Fibroblast of skin of back (primary cell): ENCODE measurements around the gene THSD4. TPM values are rescaled to one million over a fixed set of nuclear protein-coding genes. Genes with fewer than 3 reads are reported as not detected.

Source experiments
- DNase-seq: peaks from one replicate; pipeline ENCODE4 v3.0.0-alpha.2; 2013
- polyA plus RNA-seq, 2 experiments: library from polyadenylated mRNA; unstranded; fragments of 120-200 nt; gene quantifications; one replicate each; pipeline ENCODE4 v1.2.1, GENCODE V29; 2013; ENCODE audit not compliant: insufficient read length in 2 of 2

THSD4 gene
- 11.0 TPM for polyA plus RNA-seq (2013, experiment 1 of 2; ENCODE audit: insufficient read length)
- 9.2 TPM for polyA plus RNA-seq (2013, experiment 2 of 2; ENCODE audit: insufficient read length)

DNA sequence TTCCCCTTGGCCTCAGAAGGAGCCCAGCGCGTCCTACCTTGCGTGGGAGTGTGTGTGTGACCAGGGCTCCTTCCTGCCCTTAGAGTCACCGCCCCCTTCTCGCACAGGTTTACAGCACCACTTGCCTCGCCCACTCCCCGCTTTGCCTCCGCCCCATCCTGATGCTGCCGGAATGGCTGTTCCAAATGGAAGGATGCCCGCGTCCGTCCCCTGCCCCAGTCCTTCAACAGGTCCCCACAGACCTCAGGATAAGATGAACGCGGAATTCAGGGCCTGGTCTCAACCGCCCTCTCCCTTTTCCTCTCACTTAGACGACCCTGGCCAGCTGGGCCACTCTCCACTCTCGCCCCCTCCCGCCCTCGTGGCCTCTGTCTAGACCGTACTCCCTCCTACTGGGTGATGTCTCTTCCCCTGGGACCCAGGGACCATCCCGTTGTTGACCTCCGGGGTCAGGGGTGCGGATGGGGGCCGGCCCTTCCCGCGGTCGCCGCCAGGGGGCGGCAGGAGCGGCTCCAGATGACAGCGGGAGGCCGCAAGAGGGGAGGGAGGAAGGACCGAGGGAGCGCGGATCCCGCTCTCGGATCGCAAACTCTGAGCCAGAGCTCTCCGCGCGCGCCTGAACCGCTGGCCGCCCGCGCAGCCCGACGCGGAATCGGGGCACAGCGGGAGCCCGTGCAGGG, at the start of gene THSD4:
Gene THSD4, plus strand, starts transcription at position 585 of the 680 bp plus-strand sequence.
- DNase-seq: peak; percentile 76

DNA sequence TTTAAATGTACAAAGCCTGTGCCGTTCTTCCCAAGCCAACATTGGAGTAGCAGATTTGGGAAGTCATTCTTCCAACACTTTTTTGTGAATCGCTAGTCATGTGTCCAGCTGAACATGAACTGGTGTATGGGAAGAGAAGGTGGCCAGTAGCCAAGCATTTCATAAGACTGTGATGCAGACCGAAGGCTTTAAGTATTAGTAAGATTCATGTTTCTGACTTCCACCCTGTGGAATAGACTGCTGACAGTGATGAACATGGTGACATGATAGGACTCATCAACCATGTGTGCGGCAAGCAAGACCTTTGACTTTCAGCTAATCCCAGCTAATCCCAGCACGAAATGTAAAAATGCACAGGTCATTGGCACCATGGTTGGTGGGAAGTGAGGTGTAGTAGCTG, 48.3 kb upstream of the THSD4 start:
- no peak for DNase-seq

DNA sequence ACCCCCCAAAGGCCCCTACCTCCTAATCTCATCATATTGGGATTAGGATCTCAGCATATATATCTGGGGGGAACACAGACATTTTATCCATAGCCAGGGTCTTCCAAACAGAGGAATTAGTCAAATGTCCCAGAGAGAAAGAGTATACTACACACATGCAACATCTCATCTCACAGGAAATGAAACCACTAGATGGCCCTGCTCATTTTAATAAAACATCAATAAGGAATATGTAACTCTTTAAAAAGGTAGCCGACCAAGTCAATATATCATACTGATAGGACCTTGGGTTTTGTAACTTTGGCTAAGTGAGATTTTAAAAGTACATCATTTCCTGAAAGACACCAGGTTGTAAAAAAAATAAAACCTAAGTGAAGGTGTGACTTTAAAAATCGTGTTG, 45.6 kb upstream of the THSD4 start:
- no peak for DNase-seq

DNA sequence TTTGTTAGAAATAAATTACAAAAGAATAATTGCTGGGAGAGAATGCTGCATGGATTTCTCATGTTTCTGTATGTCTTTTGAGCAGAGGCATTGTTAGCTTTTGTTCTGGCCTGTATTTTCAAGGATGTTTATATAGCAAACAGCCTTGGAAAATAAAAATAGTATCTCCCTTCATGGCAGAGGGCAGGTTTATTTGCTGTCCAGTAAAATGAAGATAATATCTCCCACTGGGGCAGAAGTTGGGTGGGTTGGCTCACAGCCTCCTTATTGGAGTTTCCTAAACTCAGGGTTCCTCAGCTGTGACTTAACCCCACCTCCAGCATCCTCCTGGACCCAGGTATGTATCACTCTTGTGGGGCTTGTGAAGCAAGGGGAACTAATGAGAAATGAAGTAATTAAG, 43.7 kb upstream of the THSD4 start:
- DNase-seq: no peak

DNA sequence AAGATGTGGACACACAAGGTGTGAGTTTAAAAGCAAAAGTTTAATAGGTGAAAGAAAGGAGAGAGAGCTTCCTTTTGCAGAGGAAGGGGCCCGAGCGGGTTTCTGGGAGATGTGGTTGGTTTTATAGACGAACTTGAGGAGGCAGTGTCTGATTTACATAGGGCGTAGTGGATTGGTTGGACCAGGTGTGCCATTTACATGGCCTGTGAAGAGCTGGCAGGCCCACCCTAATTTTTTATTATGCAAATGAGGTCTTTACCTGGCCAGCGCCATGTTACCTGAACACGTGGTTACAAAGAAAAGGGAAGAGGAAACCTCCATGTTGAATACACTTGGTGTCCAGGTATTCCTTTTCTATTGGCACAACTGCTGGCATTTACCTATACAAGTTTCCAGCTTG, 42.8 kb upstream of the THSD4 start:
- no peak for DNase-seq

DNA sequence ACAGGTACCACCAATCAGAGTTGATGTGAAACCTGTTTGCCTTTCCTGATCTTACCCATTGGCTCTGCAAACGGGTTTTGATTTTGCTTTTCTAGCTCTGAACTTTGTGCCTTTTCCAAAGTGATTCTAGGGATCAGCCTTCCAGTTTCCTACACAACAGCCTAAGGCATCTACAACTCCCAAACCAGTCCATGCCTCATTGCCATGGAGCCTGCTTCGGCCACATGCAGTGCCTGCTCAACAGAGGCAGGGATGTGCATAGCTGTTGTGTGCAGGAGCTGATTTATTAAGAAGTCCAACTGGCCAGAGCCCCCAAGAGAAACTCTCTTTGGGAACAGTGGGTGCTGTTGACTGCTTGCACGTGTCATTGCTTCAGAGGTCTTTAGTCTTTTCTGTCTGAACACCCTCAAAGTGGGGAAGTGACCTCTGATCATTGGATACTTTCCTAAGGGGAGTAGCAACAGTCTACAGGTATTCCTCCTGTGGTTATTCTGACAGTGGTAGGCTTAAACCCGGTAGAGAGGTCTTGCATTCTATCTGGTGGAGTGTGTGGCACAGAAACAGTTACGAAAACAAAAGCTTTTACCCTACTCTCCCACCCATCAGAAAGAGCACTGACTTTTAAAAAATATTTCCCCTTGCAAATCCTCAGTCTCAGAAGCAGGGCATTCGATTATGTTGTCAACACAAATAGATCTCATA, 36.6 kb upstream of the THSD4 start:
- no peak for DNase-seq

DNA sequence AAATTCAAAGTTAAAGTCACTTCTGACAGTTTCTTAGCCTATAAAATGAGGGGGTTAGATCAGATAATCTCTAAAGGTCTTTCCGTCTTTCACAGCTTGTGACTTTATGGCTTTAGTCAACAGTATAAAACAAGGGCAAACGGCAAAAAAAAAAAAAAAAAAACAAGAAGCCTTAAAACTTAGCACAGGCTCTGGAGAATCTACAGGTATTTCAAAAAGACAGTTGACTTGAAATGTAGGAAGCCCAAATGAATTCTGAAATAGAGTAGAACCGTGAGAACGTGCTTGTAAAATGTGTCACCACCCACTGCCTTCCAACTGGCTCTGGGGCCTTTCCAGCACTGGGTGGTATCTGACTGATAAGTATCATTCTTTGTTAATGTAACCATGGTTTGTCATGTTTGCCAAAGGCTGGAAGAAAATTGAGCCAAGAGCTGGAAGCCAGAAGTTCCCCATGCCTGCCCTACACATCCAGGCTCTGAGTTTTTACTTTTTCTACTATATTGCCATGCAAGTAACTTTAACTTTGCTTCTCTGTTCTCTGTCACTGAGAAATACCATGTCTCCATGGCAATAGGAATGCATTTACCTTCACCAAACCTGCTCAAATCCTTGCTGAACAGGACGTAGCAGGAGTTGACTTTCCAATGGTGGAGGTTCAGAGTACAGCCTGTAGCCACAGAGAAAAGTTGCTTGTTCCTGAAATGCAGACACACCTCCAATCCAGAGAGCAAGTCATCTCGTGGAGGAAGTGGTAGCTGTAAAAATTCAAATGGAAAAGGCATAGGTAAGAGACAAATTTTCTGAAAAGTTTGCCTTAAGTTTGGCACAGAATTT, 35.8 kb upstream of the THSD4 start:
- peak; percentile 75 for DNase-seq

DNA sequence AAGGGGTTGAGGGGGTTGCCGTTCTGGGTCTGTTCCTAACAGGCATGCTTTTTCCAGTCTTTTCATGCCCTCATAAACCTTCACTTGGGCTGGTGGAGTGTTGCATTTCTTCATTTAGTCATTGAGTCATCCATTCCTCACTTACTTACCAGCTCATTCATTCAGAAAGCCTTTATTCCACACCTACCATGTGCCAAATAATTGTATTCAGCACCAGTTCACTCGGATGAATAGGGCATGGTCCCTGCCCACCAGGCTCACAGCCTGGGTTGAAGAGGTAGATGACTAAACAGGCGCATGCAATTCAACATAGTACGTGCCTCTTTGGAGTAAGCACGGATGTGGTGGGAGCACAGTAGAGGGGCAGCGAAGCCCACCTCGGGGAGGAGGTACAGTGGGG, 35.1 kb upstream of the THSD4 start:
- no peak for DNase-seq

DNA sequence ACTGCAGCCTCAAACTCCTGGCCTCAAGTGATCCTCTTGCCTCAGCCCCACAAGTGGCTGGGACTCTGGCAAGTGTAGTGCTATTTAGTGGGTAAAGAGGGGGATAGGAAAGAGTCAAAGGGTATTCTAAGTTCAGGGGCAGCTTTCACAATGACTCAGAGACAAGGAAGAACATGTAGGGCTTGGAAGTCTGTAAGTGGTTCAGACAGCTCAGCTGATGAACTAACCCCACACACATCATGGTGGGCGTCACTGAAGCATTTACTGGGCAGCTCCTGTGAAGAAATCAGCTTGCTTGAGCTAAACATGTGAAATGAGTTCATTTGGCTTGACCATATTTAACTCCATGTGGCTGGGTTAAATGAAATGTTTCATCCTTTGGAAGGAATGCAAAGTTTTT, 34.6 kb upstream of the THSD4 start:
- DNase-seq: peak; percentile 48

DNA sequence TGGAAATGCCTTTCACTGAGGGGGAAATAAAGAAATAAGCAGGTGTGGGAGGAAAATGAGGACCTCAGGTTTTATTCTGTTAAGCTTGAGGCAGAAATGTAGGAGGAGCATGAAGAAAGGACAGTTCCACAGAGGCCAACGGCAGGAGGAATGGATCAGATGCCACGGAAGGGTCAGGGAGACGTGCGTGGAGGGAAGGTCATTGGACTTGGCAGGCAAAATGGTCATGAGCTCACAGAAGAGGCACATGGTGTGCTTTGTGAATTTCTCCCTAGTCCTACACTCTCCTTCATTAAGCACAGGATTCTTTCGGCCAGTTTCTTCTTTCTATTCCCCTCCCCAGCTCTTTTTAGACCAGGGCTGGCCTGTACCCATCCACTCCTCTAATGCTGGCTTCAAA, 32.5 kb upstream of the THSD4 start:
- no peak for DNase-seq

DNA sequence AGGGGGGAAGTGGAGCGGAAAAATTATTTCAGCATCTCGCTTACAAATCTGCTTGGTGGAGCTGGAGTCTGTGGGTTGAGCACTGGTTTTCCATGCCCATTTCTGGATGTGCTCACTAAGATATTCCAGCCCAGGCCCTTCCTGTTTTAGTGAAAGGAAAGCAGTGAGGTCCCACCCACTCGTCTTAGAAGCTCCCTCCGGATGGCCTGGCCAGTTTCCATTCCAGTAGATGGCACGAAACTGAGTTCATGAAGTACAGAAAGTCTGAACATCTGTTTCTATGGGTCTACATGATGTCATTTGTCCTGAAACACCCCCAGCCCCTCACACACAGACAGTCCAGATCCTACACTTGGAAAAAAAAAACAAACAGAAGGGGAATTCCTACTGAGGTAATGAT, 31.9 kb upstream of the THSD4 start:
- DNase-seq: peak; percentile 53

DNA sequence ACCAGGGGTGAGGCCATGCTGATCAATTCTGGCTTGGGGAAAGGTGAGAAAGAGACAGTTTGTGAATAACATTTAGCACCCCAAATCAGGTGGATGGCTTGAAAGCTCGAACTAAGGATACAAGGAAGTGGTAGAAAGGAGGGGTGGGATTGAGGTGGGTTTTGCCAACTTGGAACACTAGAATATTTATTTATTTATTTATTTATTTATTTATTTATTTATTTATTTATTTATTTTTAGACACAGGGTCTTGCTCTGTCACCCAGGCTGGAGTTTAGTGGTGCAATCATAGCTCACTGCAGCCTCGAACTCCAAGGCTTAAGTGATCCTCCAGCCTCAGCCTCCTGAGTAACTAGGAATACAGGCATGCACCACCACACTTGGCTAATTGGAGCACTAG, 31.0 kb upstream of the THSD4 start:
- no peak for DNase-seq

DNA sequence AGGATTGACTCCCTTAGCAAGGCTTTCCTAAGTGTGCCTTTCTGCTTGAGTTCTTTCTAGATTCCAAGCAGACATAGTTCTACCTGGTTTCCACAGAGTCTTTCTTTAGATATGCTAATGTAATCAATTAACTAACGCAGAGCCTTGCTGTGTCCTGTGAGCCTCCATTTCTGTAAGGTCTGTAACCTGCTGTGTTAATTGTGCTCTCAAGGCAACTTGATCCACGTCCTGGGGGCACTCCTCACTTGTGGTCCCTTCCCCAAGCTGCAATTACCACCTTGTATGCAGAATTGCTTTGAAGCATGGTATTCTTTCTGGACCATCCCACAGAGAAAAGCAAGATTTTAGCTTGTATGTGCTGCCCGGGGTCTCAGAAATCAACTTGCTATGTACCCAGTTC, 29.5 kb upstream of the THSD4 start:
- DNase-seq: no peak

DNA sequence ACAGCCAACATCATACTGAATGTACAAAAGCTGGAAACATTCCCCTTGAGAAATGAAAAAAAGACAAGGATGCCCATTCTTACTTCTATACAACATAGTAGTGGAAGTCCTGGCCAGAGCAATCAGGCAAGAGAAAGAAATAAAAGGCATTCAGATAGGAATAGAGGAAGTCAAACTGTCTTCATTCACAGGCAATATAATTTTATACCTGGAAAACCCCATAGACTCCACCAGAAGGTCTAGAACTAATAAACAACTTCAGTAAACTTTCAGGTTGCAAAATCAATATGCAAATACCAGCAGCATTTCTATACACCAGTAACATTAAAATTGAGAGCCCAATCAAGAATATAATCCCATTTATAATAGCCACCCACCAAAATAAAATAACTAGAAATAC, 27.1 kb upstream of the THSD4 start:
- no peak for DNase-seq

DNA sequence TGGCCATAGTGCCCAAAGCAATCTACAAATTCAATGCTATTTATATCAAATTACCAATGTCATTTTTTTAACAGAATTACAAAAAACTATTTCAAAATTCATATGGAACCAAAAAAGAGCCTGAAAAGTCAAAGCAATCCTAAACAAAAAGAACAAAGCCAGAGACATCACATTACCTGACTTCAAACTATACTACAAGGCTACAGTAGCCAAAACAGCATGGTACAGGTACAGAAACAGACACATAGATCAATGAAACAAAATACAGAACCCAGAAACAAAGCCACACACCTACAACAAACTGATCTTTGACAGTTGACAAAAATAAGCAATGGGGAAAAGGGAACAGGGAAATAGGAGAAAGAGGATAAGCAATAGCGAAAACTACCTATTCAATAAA, 26.6 kb upstream of the THSD4 start:
- DNase-seq: no peak

DNA sequence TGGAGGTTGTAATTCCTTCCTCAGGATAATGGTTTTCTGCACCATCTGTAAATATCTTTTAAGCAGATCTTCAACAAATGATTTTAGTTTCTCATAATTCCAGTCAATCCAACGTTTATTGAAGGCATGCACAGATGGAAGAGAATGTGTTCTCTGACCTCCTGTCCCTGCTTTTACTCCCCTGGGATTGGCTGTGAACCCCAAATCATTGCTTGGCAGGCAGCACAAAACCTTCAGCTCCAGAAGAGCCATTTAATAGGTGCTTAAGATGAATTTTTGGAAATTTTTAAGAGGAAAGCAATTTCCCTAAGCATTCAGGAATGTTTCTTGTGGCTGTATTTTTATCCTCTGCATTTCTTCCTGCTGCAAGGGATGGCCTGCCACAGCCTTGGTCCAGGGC, 25.5 kb upstream of the THSD4 start:
- no peak for DNase-seq

DNA sequence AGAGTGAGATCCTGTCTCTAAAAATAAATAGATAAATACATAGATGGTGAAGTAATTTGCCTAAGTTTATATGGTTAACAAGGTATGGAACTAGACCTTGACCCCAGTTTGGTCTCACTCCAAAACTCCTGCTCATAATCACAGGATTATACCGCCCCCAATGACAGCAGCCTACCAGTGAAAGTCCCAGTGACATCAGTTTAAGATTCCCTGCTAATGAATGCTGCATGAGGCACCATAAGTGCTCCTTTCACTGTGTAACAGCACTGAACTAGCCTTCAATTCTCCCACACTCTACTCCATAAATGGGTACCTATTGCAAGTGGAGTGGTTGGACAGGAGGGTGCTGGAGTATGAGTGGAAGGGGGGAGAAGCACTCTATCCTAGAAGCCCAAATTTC, 23.7 kb upstream of the THSD4 start:
- DNase-seq: no peak

DNA sequence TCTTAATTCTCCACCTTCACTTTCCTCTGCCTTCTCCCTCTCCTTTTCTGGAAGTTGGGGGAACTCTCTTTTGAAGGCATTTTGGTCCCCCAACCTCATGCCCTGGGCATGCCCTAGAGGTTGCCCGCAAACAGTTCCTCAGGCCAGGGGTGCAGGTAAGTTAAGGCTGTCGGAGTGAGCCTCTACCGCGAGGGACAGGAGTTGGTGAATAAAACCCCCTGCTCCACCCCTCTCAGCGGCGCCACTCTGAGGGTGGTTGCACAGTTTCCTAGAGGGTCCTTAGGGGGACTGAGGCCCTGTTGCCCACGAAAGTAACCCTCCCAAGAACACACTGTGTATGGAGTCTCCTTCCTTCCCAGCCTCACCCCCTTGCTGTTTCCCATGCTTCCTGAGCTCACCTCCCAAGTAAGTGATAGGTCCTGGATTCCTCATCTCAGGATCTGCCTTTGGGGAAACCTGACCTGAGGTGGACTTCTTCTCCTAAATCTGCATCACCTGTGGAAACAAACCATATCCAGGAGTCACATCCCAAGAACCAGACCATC, 23.1 kb upstream of the THSD4 start:
- DNase-seq: no peak

DNA sequence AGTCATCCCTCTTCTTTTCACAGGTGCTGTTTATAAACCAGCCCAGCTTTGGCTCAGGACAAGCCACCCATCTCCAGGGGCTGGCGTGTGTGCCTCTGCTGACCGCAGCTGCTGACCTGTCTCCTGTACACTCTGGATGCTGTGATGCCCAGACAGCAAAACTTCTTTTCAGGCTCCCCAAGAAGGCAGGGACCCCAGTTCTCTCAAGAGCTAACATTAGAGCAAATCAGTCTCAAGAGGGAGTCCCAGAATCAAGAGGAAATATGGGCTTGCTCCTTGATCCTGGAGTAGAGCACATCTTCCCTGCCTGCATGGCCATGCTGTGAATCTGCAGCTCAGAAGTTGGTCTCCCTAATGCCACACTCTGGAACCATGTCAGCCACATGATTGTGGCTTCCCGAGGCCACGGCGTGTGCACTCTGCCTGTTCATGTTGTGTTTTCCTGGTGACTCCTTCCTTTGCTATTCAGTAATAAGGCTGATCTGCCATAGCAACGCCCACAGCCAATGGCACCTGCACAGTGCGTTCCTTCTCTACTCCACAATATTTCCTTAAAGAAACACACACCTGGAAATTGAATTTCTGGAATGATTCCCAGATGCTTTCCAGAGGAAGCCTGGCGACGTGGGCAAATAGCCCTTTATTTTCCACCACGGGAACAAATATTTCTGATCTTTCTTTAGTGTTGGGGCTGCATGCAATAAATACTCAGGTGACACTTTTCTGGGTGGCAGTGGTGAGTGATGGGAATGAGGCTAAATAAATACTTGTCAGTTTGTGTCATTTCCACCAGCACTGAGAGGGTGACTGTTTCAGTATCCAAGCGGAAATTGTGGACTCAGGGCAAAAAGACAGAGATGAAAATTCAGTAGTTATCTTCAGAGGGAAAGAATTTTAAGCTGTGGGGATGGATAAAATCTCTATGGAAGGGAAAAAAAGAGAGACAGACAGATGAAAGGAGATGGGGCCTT, 21.9 kb upstream of the THSD4 start:
- peak; percentile 78 for DNase-seq

DNA sequence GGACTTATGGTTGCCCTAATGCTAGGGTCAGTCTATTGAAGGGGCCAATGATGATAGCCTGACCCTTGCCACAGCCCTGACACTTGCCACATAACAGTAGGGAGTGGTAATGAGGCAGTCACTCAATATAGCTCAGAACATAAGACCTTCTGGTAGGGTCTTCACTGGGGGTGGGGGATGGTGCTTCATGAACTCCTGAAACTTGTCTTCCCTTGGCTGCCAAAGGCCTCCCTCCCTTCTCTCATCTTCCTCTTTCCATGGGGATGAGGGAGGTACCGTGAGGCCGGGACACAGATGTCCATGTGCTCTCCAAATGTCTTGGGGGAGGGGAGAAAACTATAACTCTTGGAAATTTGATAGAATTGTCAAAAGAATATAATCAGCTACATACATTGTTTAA, 21.1 kb upstream of the THSD4 start:
- DNase-seq: no peak

DNA sequence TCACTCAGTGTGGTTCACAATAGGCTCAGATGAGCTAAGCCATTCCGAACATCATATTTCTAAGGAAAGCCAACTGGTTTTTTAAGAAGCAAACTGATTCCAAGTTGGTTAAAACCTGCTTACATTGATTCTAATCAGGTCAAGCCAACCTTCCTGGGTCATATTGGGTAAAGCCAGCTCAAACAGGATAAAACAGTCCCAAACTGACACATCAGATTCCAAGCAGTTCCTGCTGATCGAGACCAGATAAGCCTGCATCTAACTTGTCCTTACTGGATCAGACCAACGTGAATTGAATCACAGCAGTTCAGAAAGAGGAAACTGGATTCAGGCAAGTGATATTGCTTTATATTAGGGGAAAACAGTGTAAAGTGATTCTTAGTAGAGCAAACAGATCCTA, 18.6 kb upstream of the THSD4 start:
- no peak for DNase-seq

DNA sequence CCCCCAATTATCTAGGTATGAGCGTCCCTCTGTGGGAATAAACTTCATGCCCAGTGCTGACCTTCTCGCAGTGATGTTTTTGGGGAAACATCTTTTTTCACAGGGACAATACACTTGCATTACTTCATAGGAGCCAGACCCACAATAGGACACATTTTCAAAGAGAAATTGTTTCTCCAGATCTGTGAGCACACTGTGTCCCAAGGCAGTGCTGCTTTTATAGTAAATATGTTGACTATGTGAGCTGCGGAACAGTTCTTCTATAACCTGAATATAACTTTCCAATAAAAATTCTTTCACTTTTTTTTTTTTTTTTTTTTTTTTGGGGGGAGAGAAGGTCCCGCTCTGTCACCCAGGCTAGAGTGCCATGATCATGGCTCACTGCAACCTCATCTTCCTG, 17.4 kb upstream of the THSD4 start:
- no peak for DNase-seq
